ENCODE measurements around the gene MYO1D. TPM values are rescaled to one million over a fixed set of nuclear protein-coding genes. Genes with fewer than 3 reads are reported as not detected.

Gene MYO1D
- total RNA-seq, 1 donor from 2014 or later, result 27.7 TPM

GRCh38 chr17:32904891-32905290 is 28.0 kb upstream of the MYO1D start:
- DNase-seq (no peak), ATAC-seq (ENCODE audit: low read depth) (no peak)
- Mint-ChIP-seq H3K4me1 (no peaks in the 10 kb centered on the region), H3K4me3 (no peak overlapping the region), H3K27ac (no peak overlapping the region), H3K9me3 (no peaks in the 10 kb centered on the region), H3K36me3 (ENCODE audit: low read depth) (no peaks in the 10 kb centered on the region), H3K27me3 (peaks cover 23% of the 10 kb centered on the region)
- POLR2A ChIA-PET, result no interaction called here
- CTCF ChIA-PET, result interaction anchor here (0.9 to 2.9 kb wide), 3 partner anchors 10 to 122 kb away, joined by 3 to 9 read pairs (median 3); partner anchors contain the start of gene MYO1D
- TF ChIP-seq CTCF (IDR thresholded peaks at IDR 0.05), result no peak
- intact Hi-C loops (cut with micrococcal nuclease), result no loop called here

GRCh38 chr17:32903774-32904673 is 27.1 kb upstream of the MYO1D start:
- Mint-ChIP-seq H3K27me3 (peaks cover 23% of the 10 kb centered on the region), H3K36me3 (ENCODE audit: low read depth) (no peaks in the 10 kb centered on the region), H3K4me3 (no peak overlapping the region), H3K9me3 (no peaks in the 10 kb centered on the region), H3K4me1 (no peaks in the 10 kb centered on the region), H3K27ac (no peak overlapping the region)
- DNase-seq, result no peak
- POLR2A ChIA-PET, result no interaction called here
- TF ChIP-seq CTCF (IDR thresholded peaks at IDR 0.05), result no peak
- CTCF ChIA-PET, result interaction anchor here (1.5 kb wide), 1 partner anchor 11 kb away, joined by 3 read pairs; no protein-coding TSS in a partner anchor
- no peak for ATAC-seq (ENCODE audit: low read depth)
- intact Hi-C loops (cut with micrococcal nuclease), result no loop called here

GRCh38 chr17:32901743-32902142 is 24.8 kb upstream of the MYO1D start:
- Mint-ChIP-seq H3K36me3 (ENCODE audit: low read depth) (no peaks in the 10 kb centered on the region), H3K27me3 (peaks cover 37% of the 10 kb centered on the region), H3K4me1 (no peaks in the 10 kb centered on the region), H3K27ac (no peak overlapping the region), H3K4me3 (no peak overlapping the region), H3K9me3 (no peaks in the 10 kb centered on the region)
- ATAC-seq (ENCODE audit: low read depth) (no peak), DNase-seq (no peak)
- POLR2A ChIA-PET, result no interaction called here
- intact Hi-C loops (cut with micrococcal nuclease), result no loop called here
- CTCF ChIA-PET, result no interaction called here
- no peak for TF ChIP-seq CTCF (IDR thresholded peaks at IDR 0.05)

GRCh38 chr17:32899236-32900013 is 22.5 kb upstream of the MYO1D start:
- intact Hi-C loops (cut with micrococcal nuclease), result no loop called here

More at GRCh38 chr17:32899236-32900013, 22.5 kb upstream of the MYO1D start:
- no peaks in the 10 kb centered on the region for H3K4me1 Mint-ChIP-seq
- H3K27me3 Mint-ChIP-seq, result peaks cover 20% of the 10 kb centered on the region
- no peak for DNase-seq
- POLR2A ChIA-PET, result no interaction called here
- CTCF ChIA-PET, result no interaction called here
- H3K27ac Mint-ChIP-seq, result no peak overlapping the region
- H3K9me3 Mint-ChIP-seq, result no peaks in the 10 kb centered on the region
- no peak for ATAC-seq (ENCODE audit: low read depth)
- no peak overlapping the region for H3K4me3 Mint-ChIP-seq
- no peak for TF ChIP-seq CTCF (IDR thresholded peaks at IDR 0.05)
- H3K36me3 Mint-ChIP-seq (ENCODE audit: low read depth), result no peaks in the 10 kb centered on the region

Measured in activated B cell treated with CpG ODN at 0.5 μM for 24 hours (primary cell).